ENCODE data around the gene MEPE.

DNA sequence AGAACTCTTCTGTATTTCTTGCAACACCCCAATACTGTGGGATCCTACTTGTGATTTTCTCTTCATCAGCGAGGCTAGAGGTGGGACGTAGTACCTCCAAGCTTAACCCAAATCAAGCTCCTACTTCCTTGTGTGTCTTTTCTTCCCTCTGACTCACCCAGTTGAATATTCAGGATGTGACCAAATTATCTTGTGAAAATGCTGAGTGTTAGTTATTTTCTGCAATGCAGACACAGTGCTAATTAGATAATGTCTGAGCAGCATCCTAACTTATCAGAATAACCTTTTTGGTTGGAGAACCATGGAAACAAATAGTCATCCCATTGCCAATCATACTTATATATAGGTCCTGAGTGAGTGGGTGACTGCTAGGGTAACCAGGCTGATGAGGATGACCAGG, 2.4 kb downstream of the MEPE start:
- TF ChIP-seq, protein P1, sequence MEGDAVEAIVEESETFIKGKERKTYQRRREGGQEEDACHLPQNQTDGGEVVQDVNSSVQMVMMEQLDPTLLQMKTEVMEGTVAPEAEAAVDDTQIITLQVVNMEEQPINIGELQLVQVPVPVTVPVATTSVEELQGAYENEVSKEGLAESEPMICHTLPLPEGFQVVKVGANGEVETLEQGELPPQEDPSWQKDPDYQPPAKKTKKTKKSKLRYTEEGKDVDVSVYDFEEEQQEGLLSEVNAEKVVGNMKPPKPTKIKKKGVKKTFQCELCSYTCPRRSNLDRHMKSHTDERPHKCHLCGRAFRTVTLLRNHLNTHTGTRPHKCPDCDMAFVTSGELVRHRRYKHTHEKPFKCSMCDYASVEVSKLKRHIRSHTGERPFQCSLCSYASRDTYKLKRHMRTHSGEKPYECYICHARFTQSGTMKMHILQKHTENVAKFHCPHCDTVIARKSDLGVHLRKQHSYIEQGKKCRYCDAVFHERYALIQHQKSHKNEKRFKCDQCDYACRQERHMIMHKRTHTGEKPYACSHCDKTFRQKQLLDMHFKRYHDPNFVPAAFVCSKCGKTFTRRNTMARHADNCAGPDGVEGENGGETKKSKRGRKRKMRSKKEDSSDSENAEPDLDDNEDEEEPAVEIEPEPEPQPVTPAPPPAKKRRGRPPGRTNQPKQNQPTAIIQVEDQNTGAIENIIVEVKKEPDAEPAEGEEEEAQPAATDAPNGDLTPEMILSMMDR (conservative IDR thresholded peaks at IDR 0.05 in 1 of 2, IDR thresholded peaks at IDR 0.05 in 1 of 2; ENCODE audit: extremely low read depth in 1 of 2, insufficient read depth in 1 of 2, low read depth in 1 of 2, low read length in 2 of 2): no peak
- TF ChIP-seq EZH2 (IDR thresholded peaks at IDR 0.05; ENCODE audit: borderline replicate concordance, low read length): no peak
